HG02610 (cell line): ENCODE data around the gene CCDC148.
"Not testable (repeated sequence)": the region's sequence is repeated elsewhere in the genome, so short reads cannot be mapped to it uniquely, and the experiment has no call there.

ENCODE experiments used
- ATAC-seq: cut with Tn5 transposase; IDR thresholded peaks from one replicate; pipeline ENCODE4 v1.9.1; 2021; ENCODE audit warnings: mild to moderate bottlenecking, moderate library complexity; ENCODE audit not compliant: unreplicated experiment

CCDC148 gene

DNA sequence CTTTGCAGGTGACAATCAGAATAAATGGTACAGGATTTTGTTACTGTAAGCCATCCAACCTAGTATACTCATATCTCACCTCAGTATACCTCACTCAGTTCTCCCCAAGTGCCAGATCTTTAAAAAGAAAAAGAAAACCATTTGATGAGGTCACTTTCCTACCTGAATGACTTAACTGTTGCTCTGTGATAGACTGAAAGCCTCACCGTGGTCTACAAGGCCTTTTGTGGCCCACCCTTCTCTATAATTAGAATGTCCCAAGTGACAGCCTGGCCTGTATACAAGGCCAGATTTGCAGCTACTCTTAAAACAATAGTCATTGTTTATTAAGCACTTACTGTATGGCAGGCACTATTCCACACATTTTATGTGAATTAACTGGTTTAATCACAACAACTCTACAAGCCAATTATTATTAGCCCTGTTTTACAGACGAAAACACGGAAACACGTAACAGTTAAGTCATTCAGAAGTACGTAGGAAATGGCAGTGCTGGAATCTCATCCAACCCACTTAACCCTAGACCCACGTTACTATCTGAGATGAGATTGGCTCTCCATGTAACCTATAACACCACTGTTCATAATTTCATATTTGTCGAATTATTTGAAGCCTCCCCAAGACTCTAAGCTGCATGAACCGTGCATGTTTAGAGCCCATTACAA lies 28.5 kb upstream of the CCDC148 start:
- ATAC-seq = peak; percentile 95

DNA sequence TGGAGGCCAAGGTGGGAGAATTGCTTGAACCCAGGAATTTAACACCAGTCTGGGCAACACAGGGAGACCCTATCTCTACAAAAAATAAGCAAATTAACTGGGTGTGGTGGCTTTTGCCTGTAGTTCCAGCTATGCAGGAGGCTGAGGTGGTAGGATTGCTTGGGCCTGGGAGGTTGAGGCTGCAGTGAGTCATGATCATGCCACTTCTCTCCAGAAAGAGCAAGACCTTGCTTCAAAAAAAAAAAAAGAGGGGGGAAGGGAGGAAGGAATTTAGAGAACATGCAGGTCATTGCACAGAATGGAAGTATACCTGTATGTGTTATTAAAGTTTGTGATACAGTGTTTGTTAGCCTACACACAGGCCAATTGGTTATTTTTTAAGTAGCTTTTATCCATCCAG lies 26.0 kb upstream of the CCDC148 start:
- ATAC-seq = no peak

GRCh38 chr2:158481116-158481515 lies 24.6 kb upstream of the CCDC148 start:
- ATAC-seq = no peak

GRCh38 chr2:158478816-158479215 lies 22.3 kb upstream of the CCDC148 start:
- ATAC-seq = no peak

DNA sequence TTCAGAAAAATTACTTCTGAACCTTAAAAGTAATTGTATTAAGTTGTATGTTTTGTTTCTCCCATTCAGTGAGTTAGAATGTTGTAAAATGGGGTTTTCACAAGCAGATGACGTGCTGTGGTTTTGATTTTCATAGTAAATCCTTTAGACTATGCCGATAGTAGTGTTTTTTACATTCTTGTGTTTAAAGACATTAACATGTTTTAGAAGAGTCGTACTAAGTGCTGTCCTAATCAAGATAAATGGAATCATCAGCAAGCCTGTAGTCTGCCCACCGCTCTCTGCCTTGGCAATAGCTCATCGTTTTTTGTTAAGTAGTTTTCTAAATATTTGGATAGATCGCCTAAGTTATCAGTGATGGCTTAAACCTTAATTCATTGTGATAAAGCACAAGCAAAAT lies 21.7 kb upstream of the CCDC148 start:
- peak; percentile 6 for ATAC-seq

GRCh38 chr2:158477202-158477601 lies 20.6 kb upstream of the CCDC148 start:
- peak; percentile 20 for ATAC-seq

DNA sequence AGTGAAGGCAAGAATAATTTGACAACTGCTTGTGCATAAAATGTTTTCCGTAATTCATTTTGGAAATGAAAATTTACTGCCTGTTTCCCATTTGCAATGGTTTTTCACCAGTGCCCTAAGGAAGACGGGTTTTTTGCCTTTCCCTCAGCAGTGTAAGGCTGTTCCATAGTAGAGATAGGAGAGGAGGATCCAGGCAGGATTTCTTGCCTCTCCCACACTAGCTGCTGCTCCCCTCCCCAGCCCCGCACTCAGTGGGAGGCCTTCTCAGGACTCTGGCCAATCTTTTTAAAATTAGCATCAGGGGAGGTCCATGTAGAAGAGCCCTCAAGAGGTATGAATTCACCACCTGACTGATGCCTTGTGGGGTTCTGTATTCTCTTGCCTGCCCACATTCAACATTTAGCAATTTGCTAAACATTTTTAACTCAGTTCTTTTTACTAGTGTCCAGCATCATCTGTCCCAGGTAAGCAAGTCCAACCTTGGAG lies 18.0 kb upstream of the CCDC148 start:
- not testable (repeated sequence) for ATAC-seq

DNA sequence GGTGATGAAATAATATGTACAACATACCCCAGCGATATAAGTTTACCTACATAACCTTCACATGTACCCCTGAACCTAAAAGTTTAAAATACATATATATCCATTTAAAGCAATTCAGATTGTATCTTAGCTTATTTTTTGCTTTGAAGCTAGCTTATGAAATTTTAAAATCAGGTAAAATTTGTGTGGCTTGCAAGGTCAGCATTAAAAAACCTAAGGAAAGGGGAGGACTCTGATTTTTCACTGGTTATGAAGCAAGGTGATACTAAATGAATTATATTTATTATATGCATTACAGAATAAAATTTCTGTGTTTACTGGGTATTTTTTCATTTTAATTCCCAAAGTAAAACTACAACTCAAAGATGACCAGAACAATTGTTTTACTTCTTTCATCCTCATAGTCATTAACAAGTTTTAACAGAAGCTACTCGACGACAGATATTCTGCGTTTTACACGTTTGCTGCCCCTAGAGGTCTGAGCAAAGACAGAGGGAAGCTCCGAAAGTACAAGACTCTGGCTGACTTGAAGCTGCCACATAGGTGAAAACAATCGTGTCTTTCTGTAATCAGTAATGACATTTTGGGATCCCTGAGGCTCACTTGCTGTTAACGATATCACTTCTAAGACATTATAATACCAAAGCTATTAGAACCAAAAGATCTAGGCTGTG lies 17.3 kb upstream of the CCDC148 start:
- ATAC-seq = no peak

DNA sequence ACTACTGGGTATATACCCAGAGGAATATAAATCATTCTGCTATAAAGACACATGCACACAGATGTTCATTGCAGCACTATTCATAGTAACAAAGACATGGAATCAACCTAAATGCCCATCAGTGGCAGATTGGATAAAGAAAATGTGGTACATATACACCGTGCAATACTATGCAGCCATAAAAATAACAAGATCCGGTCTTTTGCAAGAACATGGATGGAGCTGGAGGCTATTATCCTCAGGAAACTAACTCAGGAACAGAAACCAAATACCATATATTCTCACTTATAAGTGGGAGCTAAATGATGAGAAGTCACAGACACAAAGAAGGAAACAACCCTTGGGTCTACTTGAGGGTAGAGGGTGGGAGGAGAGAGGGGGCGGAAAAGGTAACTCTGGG lies 16.7 kb upstream of the CCDC148 start:
- not testable (repeated sequence) for ATAC-seq

DNA sequence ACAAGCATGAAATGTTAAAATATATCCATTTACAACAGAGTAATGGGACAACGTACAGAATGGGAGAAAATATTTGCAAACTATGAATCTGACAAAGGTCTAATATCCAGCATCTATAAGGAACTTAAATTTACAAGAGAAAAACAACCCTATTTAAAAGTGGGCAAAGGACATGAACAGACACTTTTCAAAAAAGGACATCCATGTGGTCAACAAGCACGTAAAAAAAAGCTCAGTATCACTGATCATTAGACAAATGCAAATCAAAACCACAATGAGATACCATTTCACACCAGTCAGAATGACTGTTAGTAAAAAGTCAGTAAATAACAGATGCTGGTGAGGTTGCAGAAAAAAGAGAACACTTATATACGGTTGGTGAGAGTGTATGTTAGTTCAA lies 16.3 kb upstream of the CCDC148 start:
- ATAC-seq = not testable (repeated sequence)

GRCh38 chr2:158467248-158467647 lies 10.7 kb upstream of the CCDC148 start:
- no peak for ATAC-seq

DNA sequence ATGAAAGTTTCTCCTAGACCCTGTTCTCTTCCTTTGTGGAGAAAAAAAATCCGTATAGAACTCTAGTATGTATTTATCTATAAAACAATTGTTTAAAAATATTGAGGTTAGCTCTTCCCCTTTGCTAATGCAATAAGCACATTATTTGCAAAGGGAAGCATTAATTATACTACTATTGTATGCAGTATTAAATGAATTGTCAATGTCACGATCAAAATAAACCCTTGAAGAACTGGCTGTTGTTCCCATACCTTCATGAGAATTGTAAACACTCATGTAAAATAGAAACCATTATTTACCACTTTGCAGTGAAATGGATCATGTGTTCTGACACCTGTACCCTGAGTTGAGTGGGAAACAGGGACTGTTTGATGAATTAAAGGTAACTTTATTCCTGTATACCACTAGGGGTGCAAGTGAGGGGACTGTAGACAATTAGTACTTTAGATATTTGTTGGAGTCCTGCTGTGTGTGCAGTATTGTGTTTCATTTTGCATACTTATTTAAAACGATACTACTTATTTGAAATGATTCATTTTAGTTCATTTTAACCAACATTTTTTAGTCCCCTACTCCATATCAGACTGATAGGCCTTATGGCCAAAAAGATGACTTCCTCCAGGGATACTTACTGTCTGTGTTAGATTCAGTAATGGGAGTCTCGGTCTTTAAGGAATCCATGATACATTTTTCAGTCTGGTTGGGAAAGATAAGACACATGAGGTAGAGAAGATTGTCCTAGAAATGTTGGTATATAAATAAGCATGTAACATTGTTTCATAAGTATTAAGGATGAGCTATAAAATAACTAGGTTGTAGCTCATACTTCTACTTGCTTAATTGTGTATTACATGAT lies 8.1 kb upstream of the CCDC148 start:
- ATAC-seq = peak; percentile 74

GRCh38 chr2:158463496-158464095 lies 7.0 kb upstream of the CCDC148 start:
- ATAC-seq = no peak

DNA sequence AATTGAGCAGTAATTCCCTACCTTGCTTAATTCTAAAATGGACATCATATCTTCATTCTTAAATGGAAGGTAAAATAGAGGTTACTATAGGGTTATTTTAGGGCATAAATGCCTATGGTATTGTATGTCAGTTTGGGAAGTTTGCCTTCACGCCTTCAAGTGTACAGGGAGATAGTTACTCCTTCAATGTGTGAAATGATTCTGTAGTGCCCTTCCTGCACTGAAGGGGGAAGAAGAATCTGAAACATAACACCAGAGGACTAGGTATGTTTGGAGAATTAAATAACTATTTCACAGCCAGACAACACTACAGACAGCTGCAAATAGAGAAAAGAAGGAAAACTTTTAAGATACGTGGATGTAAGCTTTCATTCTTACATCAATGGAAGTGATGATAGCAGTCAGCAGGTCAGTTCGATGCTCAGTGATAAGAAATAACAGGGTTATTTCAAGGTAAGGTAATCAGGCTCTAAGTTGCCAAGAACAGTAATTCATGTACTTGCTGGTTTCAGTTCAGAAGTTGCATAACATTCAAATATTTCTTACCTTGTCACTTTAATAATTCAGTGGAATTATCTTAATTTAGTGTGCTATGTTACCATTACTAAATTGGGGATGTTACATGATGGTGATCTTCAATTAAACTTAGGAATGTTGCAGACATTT lies 4.2 kb upstream of the CCDC148 start:
- ATAC-seq = no peak

DNA sequence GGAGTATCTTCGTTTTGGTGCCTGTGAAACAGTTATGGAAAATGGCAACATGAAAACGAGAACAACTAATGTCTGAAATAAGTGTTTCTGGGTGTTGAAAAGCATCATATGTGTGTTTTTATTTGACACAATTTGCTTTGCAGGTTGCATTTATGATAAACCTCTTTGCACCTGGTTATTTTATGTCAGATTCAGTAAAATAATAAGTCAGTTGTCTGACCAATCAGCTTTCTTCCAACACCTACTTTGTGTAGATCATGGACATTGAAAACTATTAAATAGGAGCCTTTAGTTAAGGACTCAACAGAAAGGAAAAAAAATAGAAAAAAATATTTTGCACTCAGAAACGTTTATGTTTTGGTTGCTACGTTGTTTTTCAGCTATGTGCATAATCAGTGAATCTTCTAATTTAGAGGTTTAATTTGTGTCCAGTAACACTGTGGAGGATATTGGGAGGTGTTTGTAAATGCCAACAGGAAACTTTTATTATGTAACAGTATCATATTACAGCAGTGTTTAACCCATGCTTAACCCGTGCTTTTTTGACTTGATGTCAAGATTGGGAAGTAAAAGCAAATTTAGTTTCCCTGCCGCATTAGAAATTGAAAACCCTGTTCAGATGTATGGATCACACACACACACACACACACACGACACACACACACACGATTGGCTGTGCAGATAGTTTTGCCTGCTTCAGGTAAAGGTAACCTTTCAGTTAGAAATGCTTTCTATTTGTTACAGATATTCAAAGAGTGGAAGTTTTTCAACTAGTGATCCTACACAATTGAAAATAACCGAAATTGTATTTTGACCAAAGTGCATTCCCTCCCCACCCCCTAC lies 2.8 kb upstream of the CCDC148 start:
- no peak for ATAC-seq

DNA sequence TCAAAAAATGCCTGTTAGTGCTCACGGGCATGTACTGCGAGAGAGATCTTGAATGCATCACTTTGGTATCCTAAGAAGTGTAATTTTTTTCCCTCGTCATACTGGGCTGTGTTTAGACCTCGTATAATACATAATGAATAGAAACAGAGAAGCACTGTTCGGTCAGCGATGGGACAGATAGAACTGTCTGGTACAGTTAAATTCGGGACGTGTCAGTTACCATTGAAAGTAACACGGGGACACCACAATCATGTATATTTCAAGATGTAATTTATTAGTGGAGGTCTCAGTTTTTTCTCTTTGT lies 2.0 kb upstream of the CCDC148 start:
- ATAC-seq = no peak

DNA sequence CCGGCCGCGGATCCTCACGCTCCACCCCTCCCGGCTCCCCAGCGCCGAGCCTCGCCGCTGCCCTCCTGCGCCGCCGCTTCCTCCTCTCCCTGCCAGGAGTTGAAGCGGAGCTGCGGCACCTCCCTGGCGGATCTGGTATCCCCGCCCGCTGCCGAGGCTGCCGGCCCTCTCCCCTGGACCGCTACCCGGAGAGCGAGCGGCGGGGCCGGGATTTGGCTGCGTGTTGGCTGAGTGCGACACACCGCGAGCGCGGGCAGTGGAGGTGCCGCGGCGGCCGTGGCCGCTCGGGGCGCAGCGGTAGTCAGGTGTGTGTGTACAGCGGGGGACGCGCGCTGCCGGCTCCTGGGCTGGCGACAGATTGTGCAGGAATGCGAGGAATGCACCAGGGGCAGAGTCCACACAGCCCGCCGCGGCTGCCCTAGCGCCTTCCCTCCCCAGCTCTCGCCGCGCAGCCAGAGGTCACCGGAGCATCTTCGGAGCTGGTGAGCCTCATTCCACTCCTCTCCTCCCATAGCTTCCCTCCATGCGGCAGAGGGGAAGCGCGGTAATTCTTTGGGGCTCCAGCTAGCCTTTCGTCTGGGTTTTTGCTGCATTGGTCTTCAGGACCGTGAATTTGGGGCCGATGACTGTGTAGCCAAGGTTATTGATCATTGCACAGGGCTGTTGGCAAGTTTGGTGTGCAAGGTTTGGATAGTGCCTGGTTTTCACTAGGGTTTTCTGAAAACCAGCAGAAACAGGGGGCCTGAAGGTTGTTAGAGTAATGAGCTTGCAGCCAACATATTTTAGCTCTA lies 1.5 kb upstream of the CCDC148 start:
- ATAC-seq = peak; percentile 37

DNA sequence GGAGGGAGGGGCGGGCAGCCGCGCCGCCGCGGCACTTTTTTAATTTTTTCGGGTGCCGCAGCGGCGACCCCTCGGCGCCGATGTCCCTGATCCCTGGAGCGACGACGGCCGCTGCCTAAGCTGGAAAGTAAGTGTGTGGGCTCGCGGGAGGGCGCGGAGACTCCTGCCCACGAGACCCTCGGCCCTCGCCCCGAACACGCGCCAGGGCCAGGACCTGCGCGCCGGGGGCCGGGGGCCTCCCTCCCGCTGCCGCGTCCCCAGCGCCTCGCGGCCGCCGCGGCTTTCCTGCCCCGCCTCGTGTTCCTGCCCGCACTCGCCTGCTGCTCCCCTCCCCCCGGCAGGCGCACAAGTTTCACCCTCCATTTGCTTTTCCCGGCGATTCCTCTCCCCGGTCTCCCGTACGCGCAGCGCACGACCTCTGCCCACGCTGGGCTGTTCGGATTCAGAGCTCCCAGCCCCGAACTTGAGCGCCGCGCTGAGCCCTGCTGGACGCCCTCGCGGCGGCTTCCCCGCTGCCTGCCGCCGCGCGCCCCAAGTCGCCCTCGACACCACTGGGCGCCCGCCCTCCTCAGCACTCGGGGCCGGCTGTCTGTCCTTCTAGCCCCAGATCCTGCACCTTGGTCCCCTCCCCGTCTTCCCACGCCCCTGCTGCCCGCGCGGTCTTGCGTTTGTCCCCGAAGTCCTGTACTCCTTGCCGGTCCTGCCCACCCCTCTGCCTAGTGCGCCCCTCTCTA lies 706 bp upstream of the CCDC148 start:
- ATAC-seq = peak; percentile 21

GRCh38 chr2:158443606-158444005 lies 12.9 kb downstream of the CCDC148 start:
- no peak for ATAC-seq
